Neuronal stem cell (in vitro differentiated cells): ENCODE data around the gene ZNF197.

Experiments
- DNase-seq: peaks from one replicate; pipeline ENCODE4 v3.0.0-alpha.2; 2013; ENCODE audit warnings: low spot score
- H2AFZ ChIP-seq: one replicate; pipeline ENCODE4 v1.6.1; 2013; ENCODE audit warnings: mild to moderate bottlenecking, low read length, inconsistent platforms
- H2AK5ac ChIP-seq: 2 replicates; pipeline ENCODE4 v1.6.1; 2013; ENCODE audit warnings: low read depth, mild to moderate bottlenecking, inconsistent platforms, low read length, moderate library complexity, mixed read lengths
- H2BK120ac ChIP-seq: 2 replicates; pipeline ENCODE4 v1.6.1; 2013; ENCODE audit warnings: low read depth, mild to moderate bottlenecking, inconsistent platforms, low read length, moderate library complexity, mixed read lengths
- H2BK12ac ChIP-seq: one replicate; pipeline ENCODE4 v1.6.1; 2013; ENCODE audit warnings: low read length, inconsistent platforms
- H2BK15ac ChIP-seq: 2 replicates; pipeline ENCODE4 v1.6.1; 2013; ENCODE audit warnings: mild to moderate bottlenecking, low read length, inconsistent platforms, mixed read lengths
- H2BK5ac ChIP-seq: one replicate; pipeline ENCODE4 v1.6.1; 2013; ENCODE audit warnings: inconsistent platforms, mild to moderate bottlenecking, low read length, moderate library complexity
- H3K14ac ChIP-seq: one replicate; pipeline ENCODE4 v1.6.1; 2013; ENCODE audit warnings: low read length, inconsistent platforms
- H3K18ac ChIP-seq: 2 replicates; pipeline ENCODE4 v1.6.1; 2013; ENCODE audit warnings: low read length, inconsistent platforms
- H3K23ac ChIP-seq: 2 replicates; pipeline ENCODE4 v1.6.1; 2013; ENCODE audit warnings: low read depth, mild to moderate bottlenecking, mixed read lengths, low read length, inconsistent platforms; ENCODE audit not compliant: poor library complexity
- H3K27ac ChIP-seq: replicated peaks from 3 replicates; pipeline ENCODE4 v1.5.1; 2013; ENCODE audit warnings: low read length, inconsistent platforms
- H3K27me3 ChIP-seq, 3 experiments: 2 replicates each; pipeline ENCODE4 v1.6.1; 2013; ENCODE audit warnings: low read length in 3 of 3, mild to moderate bottlenecking in 2 of 3, inconsistent platforms in 1 of 3, low read depth in 1 of 3, mixed read lengths in 1 of 3, moderate library complexity in 1 of 3; ENCODE audit not compliant: control insufficient read depth in 3 of 3, insufficient read depth in 3 of 3
- H3K36me3 ChIP-seq, 2 donors: replicated peaks in 1 of 2; 2 replicates each; pipeline ENCODE4 v1.6.1; 2013; ENCODE audit warnings: low read length in 2 of 2; ENCODE audit not compliant: control insufficient read depth in 2 of 2, insufficient read depth in 2 of 2
- H3K4ac ChIP-seq: 2 replicates; pipeline ENCODE4 v1.6.1; 2013; ENCODE audit warnings: inconsistent platforms, mild to moderate bottlenecking, low read length, moderate library complexity
- H3K4me1 ChIP-seq, 2 donors: 1 replicate in 1 of 2; 2 replicates in 1 of 2; pipeline ENCODE4 v1.6.1; 2013; ENCODE audit warnings: low read length in 2 of 2, low read depth in 1 of 2; ENCODE audit not compliant: control insufficient read depth in 2 of 2, insufficient read depth in 1 of 2
- H3K4me2 ChIP-seq: one replicate; pipeline ENCODE4 v1.6.1; 2013; ENCODE audit warnings: mild to moderate bottlenecking, low read length, inconsistent platforms; ENCODE audit not compliant: insufficient read depth, poor library complexity, severe bottlenecking
- H3K4me3 ChIP-seq, 2 donors: 2 replicates each; pipeline ENCODE4 v1.5.1; 2013; ENCODE audit warnings: low read length in 2 of 2, mild to moderate bottlenecking in 2 of 2, inconsistent platforms in 1 of 2, moderate library complexity in 1 of 2
- H3K79me1 ChIP-seq: one replicate; pipeline ENCODE4 v1.6.1; 2013; ENCODE audit warnings: low read depth, mild to moderate bottlenecking, inconsistent platforms, low read length, moderate library complexity
- H3K9ac ChIP-seq: one replicate; pipeline ENCODE4 v1.6.1; 2013; ENCODE audit warnings: mild to moderate bottlenecking, low read depth, low read length, inconsistent platforms; ENCODE audit not compliant: poor library complexity
- H3K9me3 ChIP-seq, 2 donors: replicated peaks in 1 of 2; 2 replicates each; pipeline versions ENCODE3 to v1.6.1; 2013; ENCODE audit warnings: low read length in 2 of 2, mild to moderate bottlenecking in 2 of 2, inconsistent platforms in 1 of 2, low read depth in 1 of 2, mixed read lengths in 1 of 2, moderate library complexity in 1 of 2; ENCODE audit not compliant: control insufficient read depth in 2 of 2, insufficient read depth in 1 of 2
- H4K8ac ChIP-seq: one replicate; pipeline ENCODE4 v1.6.1; 2013; ENCODE audit warnings: low read depth, mild to moderate bottlenecking, inconsistent platforms, low read length, moderate library complexity
- H4K91ac ChIP-seq: one replicate; pipeline ENCODE4 v1.6.1; 2013; ENCODE audit warnings: low read length, low read depth, mild to moderate bottlenecking, inconsistent platforms; ENCODE audit not compliant: poor library complexity
- WGBS, 2 donors: extraction: QIAGEN DNeasy Blood & Tissue Kit; methylation state at CpG; one replicate each; pipeline ENCODE4 v1.1.7; 2013; ENCODE audit warnings: missing lambda C conversion rate in 2 of 2, mixed read lengths in 1 of 2; ENCODE audit not compliant: insufficient read length in 2 of 2, insufficient replicate concordance in 1 of 2; ENCODE audit errors: extremely low coverage in 2 of 2; 5-methylcytosine and 5-hydroxymethylcytosine counted together

ZNF197 gene

DNA sequence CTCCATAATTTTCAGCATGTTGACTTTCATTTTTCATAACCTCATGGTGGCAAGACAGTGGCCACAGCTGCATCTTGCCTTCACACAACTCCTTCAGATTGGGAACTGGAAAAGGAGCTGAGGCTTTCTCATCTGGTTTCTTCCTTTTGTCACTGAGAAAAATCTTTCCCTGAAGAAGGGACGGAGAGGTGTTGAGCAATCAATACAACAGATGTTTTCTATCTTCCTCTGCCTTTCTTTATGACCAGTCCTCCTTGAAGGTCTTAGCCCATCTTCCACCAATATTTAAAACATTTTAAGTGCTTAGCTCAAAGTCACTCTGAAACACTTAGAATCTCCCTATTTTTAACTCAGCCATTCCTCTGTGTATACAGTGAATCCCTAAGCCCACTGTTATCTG lies 28.2 kb upstream of the ZNF197 start:
- H2BK15ac ChIP-seq, result no peak overlapping the region
- H3K27me3 ChIP-seq, result no peaks in the 10 kb centered on the region
- no peaks in the 10 kb centered on the region for H3K4me1 ChIP-seq
- no peak overlapping the region for H3K27ac ChIP-seq
- no peak overlapping the region for H2BK120ac ChIP-seq
- WGBS, 2 donors, result no CpG with 5 or more reads among the region's 1 CpG
- H3K23ac ChIP-seq, result no peak overlapping the region
- H2AFZ ChIP-seq, result no peak overlapping the region
- no peak overlapping the region for H3K18ac ChIP-seq
- H3K36me3 ChIP-seq, result peaks cover 31 to 94% of the 10 kb centered on the region in 2 donors
- no peak overlapping the region for H4K91ac ChIP-seq
- no peak for DNase-seq
- H2BK12ac ChIP-seq, result no peak overlapping the region
- no peak overlapping the region for H3K4me3 ChIP-seq
- H2BK5ac ChIP-seq, result no peak overlapping the region
- no peak overlapping the region for H3K4me2 ChIP-seq
- H3K4ac ChIP-seq, result no peak overlapping the region
- no peak overlapping the region for H3K14ac ChIP-seq
- H3K9me3 ChIP-seq, result peaks cover 46 to 92% of the 10 kb centered on the region in 2 donors
- no peak overlapping the region for H2AK5ac ChIP-seq
- no peak overlapping the region for H3K9ac ChIP-seq
- H4K8ac ChIP-seq, result no peak overlapping the region
- peaks cover 2% of the 10 kb centered on the region for H3K79me1 ChIP-seq

DNA sequence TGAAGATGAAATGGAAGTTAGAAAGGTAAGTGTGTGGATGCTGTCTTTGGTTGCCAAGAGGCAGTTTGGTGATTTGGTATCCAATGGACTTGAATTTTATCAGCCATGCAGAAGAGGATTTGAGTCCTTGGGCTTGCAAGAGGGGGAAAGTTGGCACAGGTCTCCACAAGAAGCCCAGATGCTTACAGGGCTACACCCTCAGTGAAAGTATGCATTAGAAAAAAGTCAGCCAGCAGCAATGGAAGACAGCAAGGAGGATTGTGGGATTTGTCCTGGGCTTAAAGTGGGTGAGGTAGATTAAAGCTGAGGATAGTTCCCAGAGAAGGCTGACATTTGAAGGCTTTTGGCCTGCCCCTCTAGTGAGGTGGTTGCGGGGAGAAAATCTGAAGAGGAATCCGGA lies 23.1 kb upstream of the ZNF197 start:
- no peak overlapping the region for H3K23ac ChIP-seq
- H3K4me3 ChIP-seq, result peak overlapping the region in 1 of 2 donors; percentile 2
- peaks cover 17 to 73% of the 10 kb centered on the region in 2 donors for H3K36me3 ChIP-seq
- no peak overlapping the region for H2AK5ac ChIP-seq
- no peaks in the 10 kb centered on the region for H3K27me3 ChIP-seq
- DNase-seq, result no peak
- no CpG with 5 or more reads among the region's 2 CpGs for WGBS, 2 donors
- no peak overlapping the region for H4K91ac ChIP-seq
- no peak overlapping the region for H2BK5ac ChIP-seq
- no peak overlapping the region for H3K14ac ChIP-seq
- H3K4ac ChIP-seq, result no peak overlapping the region
- no peak overlapping the region for H4K8ac ChIP-seq
- no peaks in the 10 kb centered on the region for H3K4me1 ChIP-seq
- no peak overlapping the region for H2BK12ac ChIP-seq
- H3K9me3 ChIP-seq, result peaks cover 30 to 72% of the 10 kb centered on the region in 2 donors
- no peak overlapping the region for H2BK15ac ChIP-seq
- H2BK120ac ChIP-seq, result no peak overlapping the region
- no peak overlapping the region for H3K9ac ChIP-seq
- no peaks in the 10 kb centered on the region for H3K79me1 ChIP-seq
- no peak overlapping the region for H2AFZ ChIP-seq
- no peak overlapping the region for H3K18ac ChIP-seq
- H3K4me2 ChIP-seq, result no peak overlapping the region
- H3K27ac ChIP-seq, result no peak overlapping the region

- Histone ChIP-seq H2AFZ (no peak overlapping the region), H2BK12ac (no peak overlapping the region), H3K79me1 (no peaks in the 10 kb centered on the region), H3K27me3 (no peaks in the 10 kb centered on the region), H3K4me3 (no peak overlapping the region), H3K9ac (no peak overlapping the region), H4K8ac (no peak overlapping the region), H2BK5ac (no peak overlapping the region), H3K4ac (no peak overlapping the region), H3K14ac (no peak overlapping the region), H3K23ac (no peak overlapping the region), H3K9me3 (peaks cover 3 to 33% of the 10 kb centered on the region in 2 donors), H3K4me1 (no peaks in the 10 kb centered on the region), H2BK15ac (no peak overlapping the region), H2AK5ac (no peak overlapping the region), H3K27ac (no peak overlapping the region), H2BK120ac (no peak overlapping the region), H3K4me2 (no peak overlapping the region), H3K36me3 (peaks cover 0 to 13% of the 10 kb centered on the region in 2 donors), H4K91ac (no peak overlapping the region), H3K18ac (no peak overlapping the region)
- DNase-seq, result no peak
Observed at GRCh38 chr3:44612678-44613077, 12.2 kb upstream of the ZNF197 start.

GRCh38 chr3:44628716-44629115 lies 3.9 kb downstream of the ZNF197 start:
- no peak for DNase-seq
- Histone ChIP-seq H2BK12ac (no peak overlapping the region), H3K23ac (no peak overlapping the region), H2AFZ (no peak overlapping the region), H3K4me3 (no peak overlapping the region), H3K4me1 (peaks cover 0 to 3% of the 10 kb centered on the region in 2 donors), H3K4me2 (no peak overlapping the region), H2AK5ac (no peak overlapping the region), H3K18ac (no peak overlapping the region), H2BK15ac (no peak overlapping the region), H3K14ac (no peak overlapping the region), H4K8ac (no peak overlapping the region), H3K79me1 (peaks cover 2% of the 10 kb centered on the region), H3K36me3 (peaks cover 17 to 66% of the 10 kb centered on the region in 2 donors), H3K9me3 (no peaks in the 10 kb centered on the region), H3K9ac (no peak overlapping the region), H3K27me3 (no peaks in the 10 kb centered on the region), H2BK120ac (no peak overlapping the region), H2BK5ac (no peak overlapping the region), H3K4ac (no peak overlapping the region), H4K91ac (no peak overlapping the region), H3K27ac (no peak overlapping the region)
- WGBS, 2 donors, result no CpG with 5 or more reads among the region's 2 CpGs
